KG1 (cell line): ENCODE measurements around the gene KDM4E.
"Not testable (repeated sequence)": the region's sequence is repeated elsewhere in the genome, so short reads cannot be mapped to it uniquely, and the experiment has no call there.

Experiments
- DNase-seq: peaks from one replicate; lab custom pipeline; 2025; lab: John Stamatoyannopoulos, UW

The KDM4E gene

DNA sequence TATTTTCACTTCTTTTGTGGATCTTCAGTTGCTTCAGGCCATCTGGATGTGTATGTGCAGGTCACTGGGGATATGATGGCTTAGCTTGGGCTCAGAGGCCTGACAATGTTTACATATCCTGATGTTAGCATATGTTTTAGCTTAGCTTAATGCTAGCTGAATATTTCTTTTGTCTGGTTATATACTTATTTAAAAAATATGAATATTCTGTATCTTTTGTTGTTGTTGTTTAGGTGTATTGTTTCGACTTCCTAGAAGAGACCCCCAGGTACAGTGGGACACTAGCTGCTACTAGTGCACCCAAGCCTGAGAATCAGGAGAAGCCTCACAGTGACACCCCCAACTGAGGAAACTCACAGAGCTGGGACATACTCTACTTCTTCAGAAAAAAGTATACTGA is at the start of gene KDM4E:
Gene KDM4E (plus strand): TSS at position 301 of the 400 bp plus-strand sequence. CDS start 300 bp downstream, outside the sequence.
- DNase-seq, result no peak

DNA sequence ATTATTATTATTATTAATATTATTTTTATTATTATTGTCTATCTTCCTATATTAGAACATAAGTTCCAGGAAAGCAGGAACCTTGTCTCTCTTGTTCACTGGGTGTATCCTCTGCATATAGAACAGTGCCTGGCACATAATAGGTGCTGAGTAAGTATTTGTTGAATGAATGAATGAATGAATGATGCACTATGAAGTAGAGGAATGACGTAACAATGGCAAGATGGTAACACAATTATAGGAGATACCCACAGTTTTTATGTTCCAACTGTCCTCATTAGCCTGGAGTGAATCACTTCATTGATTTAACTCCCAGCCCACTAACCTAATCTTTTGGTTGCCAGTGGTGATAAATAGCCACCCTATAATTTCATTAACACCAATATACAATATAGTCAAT is 49.5 kb upstream of the KDM4E start:
- DNase-seq, result no peak

DNA sequence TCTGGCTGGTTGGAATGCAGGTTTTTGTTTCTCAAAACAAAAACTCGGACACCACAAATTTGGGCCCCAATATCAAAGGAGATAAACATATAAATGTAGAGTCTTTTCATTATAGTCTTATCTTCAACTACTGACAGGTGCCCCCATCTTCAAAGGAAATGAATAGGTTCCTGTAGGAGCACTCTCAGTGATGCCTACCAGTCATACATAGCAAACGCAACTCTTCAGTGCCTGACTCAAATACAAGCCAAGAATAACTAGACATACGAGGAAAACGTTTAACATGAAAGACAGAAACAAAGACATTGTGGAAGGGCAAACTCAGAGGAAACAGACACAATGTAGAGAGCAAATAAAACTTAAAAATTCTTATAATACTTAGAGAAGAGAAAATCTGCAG is 37.7 kb upstream of the KDM4E start:
- no peak for DNase-seq

DNA sequence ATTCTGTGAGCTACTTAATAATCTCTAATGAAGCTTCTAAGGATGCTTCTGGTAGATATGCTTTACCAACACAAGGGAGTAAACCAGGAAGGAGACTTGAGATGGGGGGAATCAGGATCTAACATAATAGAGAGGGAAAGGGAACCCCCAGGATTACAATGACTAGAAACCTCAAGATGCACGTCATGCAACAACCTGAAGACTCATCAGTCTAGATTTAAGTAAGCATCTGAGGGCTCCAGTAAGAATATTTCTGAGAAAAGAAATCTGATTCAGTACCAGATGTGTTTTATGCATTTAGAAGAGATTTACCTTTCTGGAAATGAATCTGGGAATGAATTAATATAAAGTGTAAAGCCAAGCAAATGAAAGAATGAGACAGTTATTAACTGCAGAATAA is 36.3 kb upstream of the KDM4E start:
- no peak for DNase-seq

DNA sequence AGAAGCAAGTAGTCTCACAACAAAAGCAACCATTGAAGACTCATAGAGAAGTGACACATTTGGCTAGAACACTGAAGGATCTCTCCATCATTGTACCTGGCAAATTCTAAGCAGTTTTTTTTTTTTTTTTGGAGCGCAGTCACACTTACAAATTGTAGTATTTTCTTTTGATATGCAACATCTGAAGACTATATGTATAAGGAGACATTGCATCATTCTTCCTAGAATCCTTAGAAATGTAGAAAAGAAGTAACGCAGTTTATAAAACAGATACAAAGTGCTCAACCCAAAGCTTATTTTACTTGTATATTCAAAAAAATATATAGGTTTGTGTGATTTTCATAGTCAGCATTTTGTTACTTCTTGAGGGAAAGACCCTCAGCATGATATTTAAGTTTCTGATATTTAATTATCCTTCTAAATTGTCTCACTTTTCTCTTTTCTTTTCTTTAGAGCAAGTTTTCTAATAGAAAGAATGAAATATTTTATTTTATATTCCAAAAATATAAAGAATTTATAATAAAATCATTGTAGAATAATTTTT is 31.6 kb upstream of the KDM4E start:
- DNase-seq, result no peak

DNA sequence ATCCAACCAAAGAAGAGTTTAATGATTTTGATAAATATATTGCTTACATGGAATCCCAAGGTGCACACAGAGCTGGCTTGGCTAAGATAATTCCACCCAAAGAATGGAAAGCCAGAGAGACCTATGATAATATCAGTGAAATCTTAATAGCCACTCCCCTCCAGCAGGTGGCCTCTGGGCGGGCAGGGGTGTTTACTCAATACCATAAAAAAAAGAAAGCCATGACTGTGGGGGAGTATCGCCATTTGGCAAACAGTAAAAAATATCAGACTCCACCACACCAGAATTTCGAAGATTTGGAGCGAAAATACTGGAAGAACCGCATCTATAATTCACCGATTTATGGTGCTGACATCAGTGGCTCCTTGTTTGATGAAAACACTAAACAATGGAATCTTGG is 27.6 kb upstream of the KDM4E start:
- no peak for DNase-seq

DNA sequence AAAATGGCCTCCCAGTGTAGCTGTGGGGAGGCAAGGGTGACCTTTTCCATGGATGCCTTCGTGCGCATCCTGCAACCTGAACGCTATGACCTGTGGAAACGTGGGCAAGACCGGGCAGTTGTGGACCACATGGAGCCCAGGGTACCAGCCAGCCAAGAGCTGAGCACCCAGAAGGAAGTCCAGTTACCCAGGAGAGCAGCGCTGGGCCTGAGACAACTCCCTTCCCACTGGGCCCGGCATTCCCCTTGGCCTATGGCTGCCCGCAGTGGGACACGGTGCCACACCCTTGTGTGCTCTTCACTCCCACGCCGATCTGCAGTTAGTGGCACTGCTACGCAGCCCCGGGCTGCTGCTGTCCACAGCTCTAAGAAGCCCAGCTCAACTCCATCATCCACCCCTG is 26.8 kb upstream of the KDM4E start:
- no peak for DNase-seq

DNA sequence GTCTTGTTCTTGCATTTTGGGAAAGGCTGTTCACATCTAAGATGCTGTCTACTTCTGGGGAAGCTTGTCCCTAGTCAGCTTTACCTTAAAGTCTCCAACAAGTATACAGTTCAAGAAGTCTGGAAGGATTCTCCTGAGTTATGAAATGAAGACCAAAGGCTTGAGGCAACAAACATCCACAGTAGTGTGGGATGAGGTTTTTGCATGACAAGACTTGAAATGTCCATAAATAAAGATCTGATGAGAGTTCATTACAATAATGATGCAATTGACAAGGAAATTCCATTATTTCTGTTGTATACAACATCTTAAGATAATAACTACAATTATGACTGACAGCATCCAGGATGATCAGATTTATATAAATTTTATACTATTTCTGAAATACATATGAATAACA is 21.3 kb upstream of the KDM4E start:
- no peak for DNase-seq

DNA sequence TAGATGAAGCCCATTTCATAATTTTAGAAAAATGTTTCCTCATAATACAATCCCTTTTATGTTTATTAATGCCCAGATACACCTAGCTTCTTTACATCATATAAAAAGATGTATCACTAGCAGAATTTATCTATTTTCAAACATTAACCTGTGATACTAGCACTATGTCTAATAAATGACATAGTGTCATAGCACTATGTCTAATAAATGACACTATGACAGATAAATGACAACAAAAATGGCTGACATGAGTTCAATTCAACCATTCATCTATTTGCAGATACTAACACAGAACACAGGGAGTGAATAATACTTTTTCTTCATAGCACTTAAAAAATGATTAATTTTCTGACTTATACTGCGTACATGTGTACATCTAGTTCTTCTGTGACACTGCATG is 19.4 kb upstream of the KDM4E start:
- DNase-seq, result no peak

DNA sequence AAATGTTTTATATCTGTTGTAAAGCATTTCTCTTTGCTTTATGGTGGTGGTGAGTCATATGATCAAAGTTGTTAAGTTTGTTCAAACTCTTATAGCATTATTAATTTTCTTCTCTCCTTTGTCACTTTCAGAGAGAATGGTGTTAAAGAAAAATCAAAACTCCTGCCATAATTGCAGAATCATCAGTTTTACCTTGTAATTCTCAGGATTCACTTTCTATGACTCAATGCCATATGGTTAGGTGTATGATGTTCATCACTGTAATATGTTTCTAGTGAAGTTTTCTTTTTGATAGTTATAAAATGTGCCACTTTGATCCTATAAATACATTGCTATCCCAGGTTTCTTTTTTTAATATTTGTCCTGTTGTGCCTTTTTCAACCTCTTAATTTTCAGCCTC is 13.7 kb upstream of the KDM4E start:
- no peak for DNase-seq

DNA sequence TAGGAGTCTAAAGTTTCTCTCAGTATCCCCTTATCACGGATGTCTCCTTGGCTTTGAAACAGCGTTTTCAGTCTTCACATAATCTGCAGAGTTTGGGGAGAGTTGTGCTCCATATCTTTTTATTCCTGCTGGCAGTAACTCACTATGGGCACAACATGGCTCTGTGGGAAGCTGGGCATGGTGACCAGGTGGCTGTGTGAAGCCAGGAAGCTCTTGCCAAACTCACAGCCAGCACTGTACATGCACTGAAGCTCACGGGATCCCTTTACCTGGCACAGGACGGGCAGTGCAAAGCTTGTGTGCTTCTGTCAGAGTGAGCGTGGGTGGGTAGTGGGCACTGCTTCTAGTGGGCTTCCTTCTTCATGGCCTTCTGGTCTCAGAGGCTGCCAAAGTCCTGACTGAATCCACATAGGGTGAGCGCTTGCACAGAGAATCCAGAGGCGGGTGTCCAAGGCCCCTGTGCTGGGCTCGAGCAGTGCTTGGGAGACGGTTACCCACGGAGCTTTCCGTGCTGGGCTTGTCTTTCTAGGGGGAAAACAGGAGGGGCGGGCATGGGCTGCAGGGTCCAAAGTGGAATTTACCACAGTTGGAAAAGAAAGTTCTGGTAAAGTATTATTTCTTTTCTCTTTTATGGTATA is 10.8 kb upstream of the KDM4E start:
- DNase-seq, result no peak

DNA sequence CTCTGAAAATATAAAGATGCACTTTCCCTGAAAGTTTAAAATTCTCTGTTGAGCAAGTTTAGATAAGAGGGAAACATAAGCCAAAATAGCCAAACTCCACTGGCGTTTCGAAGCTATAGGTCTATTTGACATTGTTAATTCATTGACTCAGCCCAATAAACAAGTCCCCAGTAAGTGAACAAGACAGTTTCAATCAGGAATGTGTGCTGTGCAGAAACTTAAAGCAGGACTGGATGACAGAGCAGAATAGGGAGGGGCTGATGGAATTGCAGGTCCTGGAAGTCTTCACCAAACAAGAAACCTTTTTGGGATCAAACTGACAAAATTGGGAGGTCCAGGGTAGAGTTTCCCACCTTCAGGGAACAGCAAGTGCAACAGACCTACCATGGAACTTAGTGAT is 8.9 kb upstream of the KDM4E start:
- no peak for DNase-seq

DNA sequence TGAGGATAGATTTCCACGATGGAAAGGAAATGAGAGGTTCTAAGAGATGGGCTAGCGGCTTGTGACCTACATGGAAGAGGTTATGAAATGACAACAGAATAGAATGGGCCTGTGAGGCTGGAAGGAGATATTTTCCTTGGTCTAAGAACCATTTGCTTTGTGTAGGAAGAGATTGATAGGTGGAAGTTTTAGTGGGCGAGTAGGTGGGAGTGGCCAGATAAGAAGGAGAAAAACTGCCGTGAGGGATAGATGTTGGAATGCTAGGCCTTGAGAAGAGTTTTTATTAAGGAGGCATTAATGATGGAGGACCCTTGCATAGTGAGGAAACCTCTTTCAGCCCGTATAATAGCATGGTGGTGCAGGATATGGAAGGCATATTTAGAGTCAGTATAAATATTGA is 3.6 kb upstream of the KDM4E start:
- not testable (repeated sequence) for DNase-seq

DNA sequence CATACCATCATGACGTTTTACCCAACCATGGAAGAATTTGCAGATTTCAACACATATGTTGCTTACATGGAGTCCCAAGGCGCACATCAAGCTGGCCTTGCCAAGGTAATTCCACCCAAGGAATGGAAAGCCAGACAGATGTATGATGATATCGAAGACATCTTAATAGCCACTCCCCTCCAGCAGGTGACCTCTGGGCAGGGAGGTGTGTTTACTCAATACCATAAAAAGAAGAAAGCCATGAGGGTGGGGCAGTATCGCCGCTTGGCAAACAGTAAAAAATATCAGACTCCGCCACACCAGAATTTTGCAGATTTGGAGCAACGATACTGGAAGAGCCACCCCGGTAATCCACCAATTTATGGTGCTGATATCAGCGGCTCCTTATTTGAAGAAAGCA is 536 bp downstream of the KDM4E start:
- DNase-seq, result not testable (repeated sequence)

DNA sequence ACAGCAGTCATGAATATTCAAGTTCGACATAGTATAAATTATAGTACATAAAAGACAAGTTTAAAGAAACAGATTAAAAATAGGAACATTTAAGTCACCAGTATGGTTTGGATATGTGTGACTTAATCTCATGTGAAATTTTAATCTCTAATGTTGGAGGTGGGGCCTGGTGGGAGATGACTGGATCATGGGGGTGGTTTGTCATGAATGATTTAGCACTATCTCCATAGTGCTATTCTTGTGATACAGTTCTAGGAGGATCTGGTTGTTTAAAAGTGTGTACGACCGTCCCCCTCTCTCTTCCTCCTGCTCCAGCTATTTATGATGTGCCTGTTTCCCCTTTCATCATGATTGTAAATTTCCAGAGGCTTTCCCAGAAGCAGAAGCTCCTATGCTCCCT is 3.3 kb downstream of the KDM4E start:
- DNase-seq, result no peak

DNA sequence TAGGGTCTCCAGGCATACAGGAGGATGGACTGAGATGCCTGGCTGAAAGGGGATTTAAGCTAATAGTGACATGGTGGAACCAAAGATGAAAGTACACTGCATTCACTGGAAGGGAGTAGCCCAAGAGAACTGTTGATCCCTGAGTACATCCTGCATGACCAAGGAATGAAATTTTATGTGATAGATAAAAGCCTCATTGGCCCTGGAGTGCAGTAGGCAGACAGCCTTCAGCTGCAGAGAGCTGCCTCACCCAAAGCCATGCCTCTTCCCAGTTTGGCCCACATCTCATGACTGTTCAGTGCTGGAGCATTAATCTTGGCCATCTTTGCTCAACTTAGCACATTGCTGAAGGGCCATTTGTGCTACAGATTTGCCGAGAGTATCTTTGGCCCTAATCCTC is 8.0 kb downstream of the KDM4E start:
- no peak for DNase-seq

DNA sequence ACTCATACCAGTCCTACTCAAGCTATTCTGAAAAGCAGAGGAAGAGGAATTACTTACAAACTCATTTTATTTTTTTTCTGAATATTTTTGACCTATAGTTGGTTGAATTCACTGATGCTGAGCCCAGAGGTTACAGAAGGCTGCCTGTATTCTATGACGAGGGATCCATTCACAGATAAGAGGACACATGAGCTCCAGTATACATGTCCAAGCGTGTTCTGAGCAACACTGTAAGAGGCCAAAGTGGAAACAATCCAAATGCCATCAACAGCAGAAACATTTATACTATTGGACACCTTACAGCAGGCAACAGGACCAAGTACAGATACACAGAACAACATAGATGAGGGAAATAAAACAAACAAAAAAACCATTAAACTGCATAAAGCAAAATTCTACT is 10.3 kb downstream of the KDM4E start:
- no peak for DNase-seq

DNA sequence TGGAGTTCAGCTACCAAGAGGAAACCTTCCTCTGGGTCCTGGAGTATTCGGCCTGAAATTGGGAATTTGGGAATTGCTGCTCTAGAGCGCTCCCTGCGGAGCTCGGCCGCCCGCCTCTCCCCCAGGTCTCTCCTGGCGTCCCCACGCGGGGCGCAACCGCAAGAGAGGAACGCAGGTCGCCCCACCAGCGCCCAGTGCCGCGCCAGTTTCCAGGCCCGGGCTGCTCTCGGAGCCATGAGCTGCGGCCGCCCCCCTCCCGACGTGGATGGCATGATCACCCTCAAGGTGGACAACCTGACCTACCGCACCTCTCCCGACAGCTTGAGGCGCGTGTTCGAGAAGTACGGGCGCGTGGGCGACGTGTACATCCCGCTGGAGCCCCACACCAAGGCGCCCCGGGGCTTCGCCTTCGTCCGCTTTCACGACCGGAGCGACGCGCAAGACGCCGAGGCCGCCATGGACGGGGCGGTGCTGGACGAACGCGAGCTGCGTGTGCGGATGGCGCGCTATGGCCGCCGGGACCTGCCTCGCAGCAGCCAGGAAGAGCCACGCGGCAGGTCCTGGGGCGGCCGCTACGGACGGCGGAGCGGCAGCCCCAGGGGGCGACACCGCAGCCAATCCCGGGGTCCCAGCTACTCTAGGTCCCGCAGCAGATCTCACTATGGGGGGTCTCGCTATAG is 12.4 kb downstream of the KDM4E start:
- not testable (repeated sequence) for DNase-seq

DNA sequence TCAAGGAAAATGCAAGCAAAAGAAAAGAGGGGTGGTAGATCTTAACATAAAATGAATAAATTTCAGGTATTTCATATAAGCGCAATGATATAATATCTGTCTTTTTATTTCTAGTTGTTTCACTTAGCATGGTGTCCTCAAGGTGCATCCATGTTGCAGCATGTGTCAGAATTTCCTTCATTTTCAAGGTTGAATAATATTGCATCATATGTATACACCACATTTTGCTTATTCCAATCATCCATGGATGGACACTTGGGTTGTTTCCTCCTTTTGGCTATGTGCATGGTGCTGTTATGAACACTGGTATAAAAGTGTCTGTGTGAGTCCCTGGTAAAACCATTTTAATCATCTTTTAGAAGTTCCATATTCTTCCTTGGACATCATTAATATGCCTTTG is 17.2 kb downstream of the KDM4E start:
- no peak for DNase-seq

DNA sequence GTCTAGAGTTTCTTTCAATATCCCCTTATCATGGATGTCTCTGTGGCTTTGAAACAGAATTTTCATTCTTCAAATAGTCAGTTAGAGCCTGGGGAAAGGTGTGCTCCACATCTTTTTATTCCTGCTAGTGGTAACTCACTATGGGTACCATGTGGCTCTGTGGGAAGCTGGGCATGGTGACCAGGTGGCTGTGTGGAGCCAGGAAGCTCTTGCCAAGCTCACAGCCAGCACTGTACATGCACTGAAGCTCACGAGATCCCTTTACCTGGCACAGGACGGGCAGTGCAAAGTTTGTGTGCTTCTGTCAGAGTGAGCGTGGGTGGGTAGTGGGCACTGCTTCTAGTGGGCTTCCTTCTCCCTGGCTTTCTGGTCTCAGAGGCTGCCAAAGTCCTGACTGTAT is 17.8 kb downstream of the KDM4E start:
- no peak for DNase-seq

DNA sequence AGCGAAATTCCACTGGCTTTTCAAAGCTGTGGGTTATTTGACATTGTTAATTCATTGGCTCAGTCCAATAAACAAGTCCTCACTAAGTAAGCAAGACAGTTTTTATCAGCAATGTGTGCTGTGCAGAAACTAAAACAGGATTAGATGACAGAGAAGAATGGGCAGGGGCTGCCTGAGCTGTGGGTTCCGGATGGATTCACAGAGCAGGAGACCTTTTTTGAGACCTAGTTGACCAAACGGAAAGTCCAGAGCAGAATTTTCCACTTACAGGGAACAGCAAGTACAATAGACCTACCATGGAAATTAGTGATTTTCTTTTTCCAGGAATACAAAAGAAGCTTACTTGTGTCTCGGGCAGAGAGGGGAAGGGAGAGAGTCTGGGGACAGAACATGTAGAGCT is 19.0 kb downstream of the KDM4E start:
- no peak for DNase-seq

DNA sequence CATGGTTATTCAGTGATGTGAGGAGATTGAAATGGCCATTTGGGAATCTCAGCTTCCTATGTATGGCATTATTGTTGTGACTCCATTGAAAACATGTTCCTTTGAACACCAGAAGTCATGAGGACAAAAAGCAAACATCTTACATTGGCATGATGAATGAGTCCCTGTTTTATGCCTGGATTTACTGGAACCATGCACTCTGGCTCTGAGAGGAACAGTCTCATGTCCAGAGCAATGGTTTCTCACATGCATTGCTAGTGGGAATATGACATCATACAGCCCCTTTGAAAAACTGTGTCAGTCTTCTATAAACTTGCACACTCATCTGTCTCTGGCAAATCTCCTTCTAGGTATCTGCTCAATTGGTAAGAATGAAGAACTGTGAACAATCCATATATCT is 20.8 kb downstream of the KDM4E start:
- DNase-seq, result no peak

DNA sequence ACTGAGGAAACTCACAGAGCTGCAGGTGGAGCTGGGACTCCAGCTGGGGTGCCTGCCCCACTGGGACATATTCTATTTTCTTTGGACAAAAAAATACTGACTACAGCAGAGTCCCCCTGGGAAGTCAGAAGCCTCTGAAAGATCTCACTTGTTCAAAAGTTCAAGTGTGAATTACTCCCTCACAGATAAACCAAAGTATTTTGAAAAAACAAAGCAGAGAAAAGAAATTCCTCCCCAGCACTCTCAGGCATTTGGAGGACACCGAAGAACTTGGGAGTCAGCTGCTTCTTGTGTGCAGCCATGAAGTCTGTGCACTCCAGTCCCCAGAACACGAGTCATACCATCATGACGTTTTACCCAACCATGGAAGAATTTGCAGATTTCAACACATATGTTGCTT is 24.1 kb downstream of the KDM4E start, which contains the start of gene KDM4F:
Gene KDM4F (plus strand): TSS at position 301 of the 400 bp plus-strand sequence.
- DNase-seq, result not testable (repeated sequence)
